ENCODE data around the gene MBNL3. TPM values are rescaled to one million over a fixed set of nuclear protein-coding genes. Genes with fewer than 3 reads are reported as not detected.
A peak's percentile ranks its signal among the peaks of the same experiment; 100 is the strongest.

The MBNL3 gene
- total RNA-seq, 1 donor from 2014 or later, result 10.4 TPM

- no peaks in the 10 kb centered on the region for H3K27me3 Mint-ChIP-seq (ENCODE audit: unreplicated experiment)
- H3K36me3 Mint-ChIP-seq (ENCODE audit: low read depth, unreplicated experiment), result no peaks in the 10 kb centered on the region
- no peak overlapping the region for H3K27ac Mint-ChIP-seq (ENCODE audit: unreplicated experiment)
- peaks cover 14% of the 10 kb centered on the region for H3K4me1 Mint-ChIP-seq (ENCODE audit: unreplicated experiment)
- H3K4me3 Mint-ChIP-seq (ENCODE audit: unreplicated experiment), result no peak overlapping the region
- TF ChIP-seq CTCF (IDR thresholded peaks at IDR 0.05; ENCODE audit: unreplicated experiment), result no peak
- H3K9me3 Mint-ChIP-seq (ENCODE audit: unreplicated experiment), result no peaks in the 10 kb centered on the region
- DNase-seq (ENCODE audit: low spot score), result no peak
Measured at GRCh38 chrX:132482632-132483031, 6.2 kb downstream of the MBNL3 start.

- Mint-ChIP-seq H3K4me3 (ENCODE audit: unreplicated experiment) (no peak overlapping the region), H3K9me3 (ENCODE audit: unreplicated experiment) (no peaks in the 10 kb centered on the region), H3K4me1 (ENCODE audit: unreplicated experiment) (peaks cover 14% of the 10 kb centered on the region), H3K27me3 (ENCODE audit: unreplicated experiment) (no peaks in the 10 kb centered on the region), H3K27ac (ENCODE audit: unreplicated experiment) (no peak overlapping the region), H3K36me3 (ENCODE audit: low read depth, unreplicated experiment) (no peaks in the 10 kb centered on the region)
- TF ChIP-seq CTCF (IDR thresholded peaks at IDR 0.05; ENCODE audit: unreplicated experiment), result no peak
- no peak for DNase-seq (ENCODE audit: low spot score)
Measured at GRCh38 chrX:132481449-132481848, 7.4 kb downstream of the MBNL3 start.

GRCh38 chrX:132480581-132481203 is 8.1 kb downstream of the MBNL3 start:
- peak overlapping the region; percentile 90 for H3K27ac Mint-ChIP-seq (ENCODE audit: unreplicated experiment)
- H3K4me3 Mint-ChIP-seq (ENCODE audit: unreplicated experiment), result no peak overlapping the region
- H3K36me3 Mint-ChIP-seq (ENCODE audit: low read depth, unreplicated experiment), result no peaks in the 10 kb centered on the region
- no peaks in the 10 kb centered on the region for H3K27me3 Mint-ChIP-seq (ENCODE audit: unreplicated experiment)
- H3K9me3 Mint-ChIP-seq (ENCODE audit: unreplicated experiment), result no peaks in the 10 kb centered on the region
- no peak for TF ChIP-seq CTCF (IDR thresholded peaks at IDR 0.05; ENCODE audit: unreplicated experiment)
- no peak for DNase-seq (ENCODE audit: low spot score)
- peaks cover 14% of the 10 kb centered on the region for H3K4me1 Mint-ChIP-seq (ENCODE audit: unreplicated experiment)

- TF ChIP-seq CTCF (IDR thresholded peaks at IDR 0.05; ENCODE audit: unreplicated experiment), result no peak
- no peak for DNase-seq (ENCODE audit: low spot score)
- Mint-ChIP-seq H3K36me3 (ENCODE audit: low read depth, unreplicated experiment) (no peaks in the 10 kb centered on the region), H3K4me1 (ENCODE audit: unreplicated experiment) (no peaks in the 10 kb centered on the region), H3K27ac (ENCODE audit: unreplicated experiment) (no peak overlapping the region), H3K9me3 (ENCODE audit: unreplicated experiment) (no peaks in the 10 kb centered on the region), H3K4me3 (ENCODE audit: unreplicated experiment) (no peak overlapping the region), H3K27me3 (ENCODE audit: unreplicated experiment) (no peaks in the 10 kb centered on the region)
Measured at GRCh38 chrX:132474544-132475248, 14.1 kb downstream of the MBNL3 start.

- Mint-ChIP-seq H3K27me3 (ENCODE audit: unreplicated experiment) (no peaks in the 10 kb centered on the region), H3K36me3 (ENCODE audit: low read depth, unreplicated experiment) (no peaks in the 10 kb centered on the region), H3K9me3 (ENCODE audit: unreplicated experiment) (no peaks in the 10 kb centered on the region), H3K27ac (ENCODE audit: unreplicated experiment) (no peak overlapping the region), H3K4me3 (ENCODE audit: unreplicated experiment) (no peak overlapping the region), H3K4me1 (ENCODE audit: unreplicated experiment) (no peaks in the 10 kb centered on the region)
- no peak for DNase-seq (ENCODE audit: low spot score)
- no peak for TF ChIP-seq CTCF (IDR thresholded peaks at IDR 0.05; ENCODE audit: unreplicated experiment)
Measured at GRCh38 chrX:132472397-132472796, 16.4 kb downstream of the MBNL3 start.
